ENCODE data around the gene AGPS. TPM values are rescaled to one million over a fixed set of nuclear protein-coding genes. Genes with fewer than 3 reads are reported as not detected.

Gene AGPS
- total RNA-seq, 1 experiment from 2014 or later = 60.9 TPM

- no peak for TF ChIP-seq CTCF (conservative IDR thresholded peaks at IDR 0.05)
- no peaks in the 10 kb centered on the region for H3K79me2 ChIP-seq (ENCODE audit: insufficient read depth, low read length)
- no peak overlapping the region for H4K5ac ChIP-seq (ENCODE audit: insufficient read length, low read depth, low read length)
- no peak overlapping the region for H2BK12ac ChIP-seq (ENCODE audit: insufficient read length, low read depth, low read length)
- H3T11ph ChIP-seq (ENCODE audit: low read length) = no peak overlapping the region
- no peak overlapping the region for H3K4me2 ChIP-seq (ENCODE audit: insufficient read depth, insufficient read length, low read length)
- WGBS (ENCODE audit: extremely low coverage, insufficient read length, low lambda C conversion rate) = no CpG with 5 or more reads among the region's 5 CpGs
- H4K91ac ChIP-seq (ENCODE audit: insufficient read length, low read depth, low read length) = no peak overlapping the region
- H3K4me1 ChIP-seq (ENCODE audit: insufficient read depth, low read length) = peaks cover 7% of the 10 kb centered on the region; the same call in 1 of the 2 replicates
- Mint-ChIP-seq H3K9me3 (peaks cover 0 to 2% of the 10 kb centered on the region in 2 experiments; a peak in 2 of 5 replicates), H3K36me3 (ENCODE audit: insufficient read depth in 1 of 3, low read depth in 3 of 3) (peaks cover 0 to 3% (median 0%) of the 10 kb centered on the region in 3 experiments; a peak in 1 of 7 replicates), H3K27ac (no peak overlapping the region), H3K4me1 (peaks cover 31% of the 10 kb centered on the region in 2 experiments), H3K4me3 (no peak overlapping the region), H3K27me3 (ENCODE audit: low read depth) (no peaks in the 10 kb centered on the region)
- H2AK5ac ChIP-seq (ENCODE audit: insufficient read length, low read length) = no peak overlapping the region
- no peak overlapping the region for H2BK20ac ChIP-seq (ENCODE audit: low read depth, low read length, poor library complexity, severe bottlenecking)
- no peaks in the 10 kb centered on the region for H3K23me2 ChIP-seq (ENCODE audit: insufficient read length, low read depth, low read length, poor library complexity, severe bottlenecking)
- H2BK15ac ChIP-seq (ENCODE audit: low read depth, low read length) = no peak overlapping the region
- no peak overlapping the region for H3K9ac ChIP-seq (ENCODE audit: extremely low read depth, insufficient read length, low read length)
- no peak overlapping the region for H3K14ac ChIP-seq (ENCODE audit: insufficient read depth, low read length)
- no peak overlapping the region for H2BK5ac ChIP-seq (ENCODE audit: insufficient read length, low read length)
- no peak overlapping the region for H3K18ac ChIP-seq (ENCODE audit: insufficient read length, low read depth, low read length)
- H4K8ac ChIP-seq (replicated peaks; ENCODE audit: insufficient read length, low read depth, low read length) = no peak overlapping the region
- H3K79me1 ChIP-seq (ENCODE audit: insufficient read depth, low read depth, low read length, poor library complexity, severe bottlenecking) = no peaks in the 10 kb centered on the region
- no peak overlapping the region for H3K4ac ChIP-seq (ENCODE audit: low read depth, low read length)
- no peak overlapping the region for H2AFZ ChIP-seq (ENCODE audit: low read length)
- H3K27ac ChIP-seq (ENCODE audit: insufficient read length, low read depth, low read length) = no peak overlapping the region
- no peak overlapping the region for H3K23ac ChIP-seq (ENCODE audit: insufficient read length, low read depth, low read length)
- H4K20me1 ChIP-seq (ENCODE audit: control insufficient read depth, insufficient read depth, insufficient read length) = no peaks in the 10 kb centered on the region
- H3K27me3 ChIP-seq (ENCODE audit: insufficient read depth, low read length) = no peaks in the 10 kb centered on the region
- no peaks in the 10 kb centered on the region for H3K9me3 ChIP-seq (ENCODE audit: control insufficient read depth, low read depth, low read length)
- no peak overlapping the region for H3K56ac ChIP-seq (ENCODE audit: insufficient read length, low read depth, low read length)
- H2BK120ac ChIP-seq (ENCODE audit: low read depth, low read length, poor library complexity, severe bottlenecking) = no peak overlapping the region
- no peak for DNase-seq
Measured at GRCh38 chr2:177531706-177532105, 139.1 kb downstream of the AGPS start.
